HepG2 (cell line): ENCODE data around the gene SIX5.

Experiments used
- EHMT2 ChIP-seq: fragments of 200-600 bp; sonication (generic); IDR thresholded peaks from 2 replicates; pipeline ENCODE4 v1.7.0; 2017; ENCODE audit warnings: antibody characterized with exemption, low read depth, low read length, borderline replicate concordance
- FOXK2 ChIP-seq: fragments of 450-650 bp; IDR thresholded peaks from 2 replicates; pipeline ENCODE4 v1.6.1; 2016
- HDAC2 ChIP-seq: sonication (generic); formaldehyde crosslinking; IDR thresholded peaks from 2 replicates; pipeline ENCODE4 v1.4.0; 2020; ENCODE audit warnings: missing genetic modification reagents
- NBN ChIP-seq: fragments of 450-650 bp; conservative IDR thresholded peaks from 2 replicates; pipeline ENCODE4 v1.6.1; 2017
- NFIC ChIP-seq: IDR thresholded peaks from 2 replicates; pipeline ENCODE4 v1.6.1; 2012; ENCODE audit warnings: mild to moderate bottlenecking, low read length, inconsistent platforms

- TF ChIP-seq NFIC (no peak), HDAC2 (CRISPR knock-in tag) (no peak), EHMT2 (no peak), NBN (no peak), FOXK2 (no peak)
Measured at GRCh38 chr19:45757695-45758094, 11.4 kb downstream of the SIX5 start.
